ENCODE measurements around the gene STAMBPL1.

Gene STAMBPL1

DNA sequence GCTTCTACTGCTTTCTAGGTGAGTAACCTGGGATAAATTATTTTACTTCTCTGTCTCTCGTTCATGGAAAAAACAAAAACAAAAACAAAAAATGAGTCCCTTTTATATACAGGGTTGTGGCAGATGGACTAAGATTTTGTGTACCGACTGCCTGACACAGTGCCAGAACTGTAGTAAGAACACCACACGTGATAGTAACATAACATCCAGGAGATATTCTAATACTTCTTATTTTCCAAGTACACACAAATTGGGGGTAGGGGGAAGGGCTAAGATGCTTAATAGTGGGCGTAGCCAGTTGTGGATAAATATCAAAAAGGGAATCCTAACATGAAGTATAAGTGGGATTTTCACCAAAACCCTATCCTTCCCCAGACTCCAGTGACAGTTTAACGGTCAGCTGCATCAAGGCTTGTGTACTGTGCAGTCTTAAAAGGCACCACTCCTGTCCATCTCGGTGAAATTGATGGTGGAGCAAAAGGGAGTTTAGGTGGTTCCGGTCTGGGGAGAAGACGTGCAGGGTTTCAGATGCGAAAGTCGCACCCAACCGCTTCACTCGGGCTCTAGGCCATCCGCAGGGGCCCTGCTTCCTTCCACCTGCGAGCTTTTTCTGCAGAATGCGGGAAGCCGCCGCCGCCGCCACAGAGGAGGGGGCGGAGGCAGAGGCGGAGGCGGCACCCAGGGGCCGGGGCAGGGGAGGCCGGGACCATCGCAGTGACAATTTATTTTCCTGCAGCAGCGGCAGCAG lies at the start of gene STAMBPL1:
Gene STAMBPL1 (plus strand): TSS at position 712 of the 748 bp plus-strand sequence. CDS start 21,464 bp downstream, outside the sequence.
- no peak for DNase-seq (ENCODE audit: low read depth, low spot score)
- H3K4me1 ChIP-seq (ENCODE audit: insufficient read depth, insufficient read length) = no peaks in the 10 kb centered on the region

GRCh38 chr10:88830643-88831268 lies 49.3 kb upstream of the STAMBPL1 start:
- Histone ChIP-seq H3K4me1 (ENCODE audit: insufficient read depth, insufficient read length) (no peaks in the 10 kb centered on the region), H3K4me3 (ENCODE audit: insufficient read length, low read depth) (no peak overlapping the region), H3K27me3 (ENCODE audit: insufficient read depth, insufficient read length) (no peaks in the 10 kb centered on the region), H3K9me3 (ENCODE audit: insufficient read depth, low read length) (no peaks in the 10 kb centered on the region), H3K9ac (ENCODE audit: insufficient read length, low read depth) (no peak overlapping the region), H3K36me3 (ENCODE audit: insufficient read depth, insufficient read length, low read length) (no peaks in the 10 kb centered on the region)
- no peak for DNase-seq (ENCODE audit: low read depth, low spot score)
- TF ChIP-seq ZNF274 (IDR thresholded peaks at IDR 0.05; ENCODE audit: low read depth, low read length) (no peak), YY1 (IDR thresholded peaks at IDR 0.05; ENCODE audit: insufficient read depth, insufficient read length) (no peak), SUZ12 (IDR thresholded peaks at IDR 0.05; ENCODE audit: extremely low read depth, insufficient read depth, insufficient read length) (no peak)

More for the DNA sequence above, at the start of gene STAMBPL1:
- H3K27me3 ChIP-seq (ENCODE audit: insufficient read depth, insufficient read length) = peaks cover 34% of the 10 kb centered on the region
- peak within 1 kb of the TSS; percentile 84 for H3K9ac ChIP-seq (ENCODE audit: insufficient read length, low read depth)
- TF ChIP-seq ZNF274 (IDR thresholded peaks at IDR 0.05; ENCODE audit: low read depth, low read length) (no peak), SUZ12 (IDR thresholded peaks at IDR 0.05; ENCODE audit: extremely low read depth, insufficient read depth, insufficient read length) (no peak), YY1 (IDR thresholded peaks at IDR 0.05; ENCODE audit: insufficient read depth, insufficient read length) (no peak)
- H3K4me3 ChIP-seq (ENCODE audit: insufficient read length, low read depth) = peak within 1 kb of the TSS; percentile 76
- H3K36me3 ChIP-seq (ENCODE audit: insufficient read depth, insufficient read length, low read length) = no peaks in the 10 kb centered on the region
- H3K9me3 ChIP-seq (ENCODE audit: insufficient read depth, low read length) = no peaks in the 10 kb centered on the region

GRCh38 chr10:88831709-88832108 lies 48.3 kb upstream of the STAMBPL1 start:
- no peaks in the 10 kb centered on the region for H3K4me1 ChIP-seq (ENCODE audit: insufficient read depth, insufficient read length)
- no peak for DNase-seq (ENCODE audit: low read depth, low spot score)
- no peaks in the 10 kb centered on the region for H3K27me3 ChIP-seq (ENCODE audit: insufficient read depth, insufficient read length)
- H3K4me3 ChIP-seq (ENCODE audit: insufficient read length, low read depth) = no peak overlapping the region
- no peaks in the 10 kb centered on the region for H3K36me3 ChIP-seq (ENCODE audit: insufficient read depth, insufficient read length, low read length)
- H3K9me3 ChIP-seq (ENCODE audit: insufficient read depth, low read length) = no peaks in the 10 kb centered on the region
- TF ChIP-seq ZNF274 (IDR thresholded peaks at IDR 0.05; ENCODE audit: low read depth, low read length) (no peak), YY1 (IDR thresholded peaks at IDR 0.05; ENCODE audit: insufficient read depth, insufficient read length) (no peak)
- no peak overlapping the region for H3K9ac ChIP-seq (ENCODE audit: insufficient read length, low read depth)

DNA sequence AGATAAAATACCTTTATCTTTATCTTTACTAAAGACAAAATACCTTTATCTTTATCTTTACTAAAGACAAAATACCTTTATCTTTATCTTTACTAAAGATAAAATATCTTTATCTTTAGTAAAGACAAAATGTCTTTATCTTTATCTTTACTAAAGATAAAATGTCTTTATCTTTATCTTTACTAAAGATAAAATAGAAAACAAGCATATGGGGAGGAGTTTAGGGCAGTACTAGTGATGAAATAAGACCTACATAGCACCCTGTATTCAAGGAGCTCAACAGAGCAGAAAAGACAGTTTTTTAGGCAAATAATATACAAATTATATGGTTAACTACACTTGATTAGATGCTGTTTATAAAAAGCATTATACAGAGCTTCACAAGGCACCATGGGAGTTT lies 47.7 kb upstream of the STAMBPL1 start:
- DNase-seq (ENCODE audit: low read depth, low spot score) = no peak
- no peaks in the 10 kb centered on the region for H3K9me3 ChIP-seq (ENCODE audit: insufficient read depth, low read length)

DNA sequence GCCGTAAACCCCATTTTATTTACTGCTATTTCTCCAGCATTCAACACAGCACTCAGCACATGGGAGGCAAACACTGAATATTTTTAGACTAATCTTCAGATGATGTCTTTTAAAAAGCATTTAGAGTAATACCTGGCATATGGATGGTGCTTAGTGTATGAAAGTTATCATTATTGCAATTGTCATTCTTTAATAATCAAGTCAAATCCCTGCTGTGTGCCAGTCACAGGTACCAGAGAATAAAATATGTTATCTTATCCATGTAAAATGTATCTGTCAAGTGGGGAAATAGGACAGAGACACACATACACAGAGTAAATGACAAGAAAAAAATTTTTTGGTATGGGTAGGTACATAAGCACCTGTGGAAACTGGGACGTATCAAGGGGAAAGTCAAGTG lies 46.9 kb upstream of the STAMBPL1 start:
- H3K9ac ChIP-seq (ENCODE audit: insufficient read length, low read depth) = no peak overlapping the region
- no peaks in the 10 kb centered on the region for H3K4me1 ChIP-seq (ENCODE audit: insufficient read depth, insufficient read length)
- TF ChIP-seq SUZ12 (IDR thresholded peaks at IDR 0.05; ENCODE audit: extremely low read depth, insufficient read depth, insufficient read length) = no peak
- no peak for TF ChIP-seq YY1 (IDR thresholded peaks at IDR 0.05; ENCODE audit: insufficient read depth, insufficient read length)
- no peak for TF ChIP-seq ZNF274 (IDR thresholded peaks at IDR 0.05; ENCODE audit: low read depth, low read length)
- no peak overlapping the region for H3K4me3 ChIP-seq (ENCODE audit: insufficient read length, low read depth)
- DNase-seq (ENCODE audit: low read depth, low spot score) = no peak
- H3K27me3 ChIP-seq (ENCODE audit: insufficient read depth, insufficient read length) = no peaks in the 10 kb centered on the region
- no peaks in the 10 kb centered on the region for H3K36me3 ChIP-seq (ENCODE audit: insufficient read depth, insufficient read length, low read length)
- no peaks in the 10 kb centered on the region for H3K9me3 ChIP-seq (ENCODE audit: insufficient read depth, low read length)

More for the DNA sequence above, 47.7 kb upstream of the STAMBPL1 start:
- no peak for TF ChIP-seq ZNF274 (IDR thresholded peaks at IDR 0.05; ENCODE audit: low read depth, low read length)
- no peak for TF ChIP-seq SUZ12 (IDR thresholded peaks at IDR 0.05; ENCODE audit: extremely low read depth, insufficient read depth, insufficient read length)
- no peak for TF ChIP-seq YY1 (IDR thresholded peaks at IDR 0.05; ENCODE audit: insufficient read depth, insufficient read length)
- H3K9ac ChIP-seq (ENCODE audit: insufficient read length, low read depth) = no peak overlapping the region
- no peak overlapping the region for H3K4me3 ChIP-seq (ENCODE audit: insufficient read length, low read depth)
- no peaks in the 10 kb centered on the region for H3K36me3 ChIP-seq (ENCODE audit: insufficient read depth, insufficient read length, low read length)
- H3K27me3 ChIP-seq (ENCODE audit: insufficient read depth, insufficient read length) = no peaks in the 10 kb centered on the region
- no peaks in the 10 kb centered on the region for H3K4me1 ChIP-seq (ENCODE audit: insufficient read depth, insufficient read length)

GRCh38 chr10:88833723-88834122 lies 46.3 kb upstream of the STAMBPL1 start:
- Histone ChIP-seq H3K9ac (ENCODE audit: insufficient read length, low read depth) (no peak overlapping the region), H3K27me3 (ENCODE audit: insufficient read depth, insufficient read length) (no peaks in the 10 kb centered on the region), H3K9me3 (ENCODE audit: insufficient read depth, low read length) (no peaks in the 10 kb centered on the region), H3K4me3 (ENCODE audit: insufficient read length, low read depth) (no peak overlapping the region), H3K36me3 (ENCODE audit: insufficient read depth, insufficient read length, low read length) (no peaks in the 10 kb centered on the region), H3K4me1 (ENCODE audit: insufficient read depth, insufficient read length) (no peaks in the 10 kb centered on the region)
- TF ChIP-seq SUZ12 (IDR thresholded peaks at IDR 0.05; ENCODE audit: extremely low read depth, insufficient read depth, insufficient read length) (no peak), ZNF274 (IDR thresholded peaks at IDR 0.05; ENCODE audit: low read depth, low read length) (no peak), YY1 (IDR thresholded peaks at IDR 0.05; ENCODE audit: insufficient read depth, insufficient read length) (no peak)
- DNase-seq (ENCODE audit: low read depth, low spot score) = no peak

DNA sequence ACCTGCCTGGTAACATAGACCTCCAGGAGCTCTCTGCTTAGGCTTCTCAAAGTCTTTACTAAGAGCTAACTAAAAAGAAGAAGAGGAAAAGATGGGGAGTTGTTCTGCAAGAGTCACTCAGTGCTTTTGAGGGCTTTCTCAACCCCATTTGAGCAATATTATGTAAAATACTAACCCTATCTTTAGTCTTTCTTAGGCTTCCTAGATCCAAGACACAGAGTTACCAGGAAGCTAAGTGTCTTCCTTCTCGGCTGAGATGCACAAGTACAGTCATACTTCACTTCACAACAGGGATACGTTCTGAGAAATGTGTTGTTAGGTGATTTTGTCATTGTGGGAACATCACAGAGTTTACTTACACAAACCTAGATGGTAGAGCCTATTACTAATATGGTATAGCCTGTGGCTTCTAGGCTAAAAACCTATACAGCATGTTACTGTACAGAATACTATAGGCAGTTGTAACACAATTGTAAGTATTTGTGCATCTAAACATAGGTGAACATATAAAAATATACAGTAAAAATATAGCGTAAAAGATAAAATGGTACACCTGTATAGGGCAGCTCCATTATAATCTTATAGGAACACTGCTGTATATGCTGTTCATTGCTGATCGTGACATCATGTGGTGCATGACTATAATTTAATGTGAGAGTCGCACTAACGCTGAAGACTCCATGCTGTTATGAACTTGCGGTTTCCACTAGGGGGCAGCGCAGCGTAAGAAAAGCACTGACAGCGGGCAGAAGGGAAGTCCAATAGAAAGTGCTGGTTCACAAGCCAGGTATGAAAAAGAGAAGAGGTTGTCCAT lies 44.7 kb upstream of the STAMBPL1 start:
- no peaks in the 10 kb centered on the region for H3K9me3 ChIP-seq (ENCODE audit: insufficient read depth, low read length)
- DNase-seq (ENCODE audit: low read depth, low spot score) = peak; percentile 59
- H3K27me3 ChIP-seq (ENCODE audit: insufficient read depth, insufficient read length) = no peaks in the 10 kb centered on the region
- no peak overlapping the region for H3K9ac ChIP-seq (ENCODE audit: insufficient read length, low read depth)
- no peaks in the 10 kb centered on the region for H3K4me1 ChIP-seq (ENCODE audit: insufficient read depth, insufficient read length)
- TF ChIP-seq ZNF274 (IDR thresholded peaks at IDR 0.05; ENCODE audit: low read depth, low read length) (no peak), YY1 (IDR thresholded peaks at IDR 0.05; ENCODE audit: insufficient read depth, insufficient read length) (no peak), SUZ12 (IDR thresholded peaks at IDR 0.05; ENCODE audit: extremely low read depth, insufficient read depth, insufficient read length) (no peak)
- no peaks in the 10 kb centered on the region for H3K36me3 ChIP-seq (ENCODE audit: insufficient read depth, insufficient read length, low read length)
- H3K4me3 ChIP-seq (ENCODE audit: insufficient read length, low read depth) = no peak overlapping the region

All from NT2/D1 (cell line).